Ishikawa (cell line): ENCODE results near the gene ARRB1.

Experiments used
- CEBPB ChIP-seq: IDR thresholded peaks from 2 replicates; pipeline ENCODE4 v1.6.1; 2012
- FOXM1 ChIP-seq: IDR thresholded peaks from 2 replicates; pipeline ENCODE4 v1.6.1; 2012; ENCODE audit warnings: low read depth, borderline replicate concordance
- MAX ChIP-seq: IDR thresholded peaks from 2 replicates; pipeline ENCODE4 v1.6.1; 2012
- NFIC ChIP-seq: IDR thresholded peaks from 2 replicates; pipeline ENCODE4 v1.6.1; 2012
- RAD21 ChIP-seq: IDR thresholded peaks from 2 replicates; pipeline ENCODE4 v1.6.1; 2012; ENCODE audit warnings: low read depth
- TAF1 ChIP-seq: IDR thresholded peaks from 2 replicates; pipeline ENCODE4 v1.6.1; 2012; ENCODE audit warnings: low read depth, mild to moderate bottlenecking
- TCF12 ChIP-seq: IDR thresholded peaks from 2 replicates; pipeline ENCODE4 v1.6.1; 2012; ENCODE audit warnings: low read depth
- YY1 ChIP-seq: IDR thresholded peaks from 2 replicates; pipeline ENCODE4 v1.6.1; 2012; ENCODE audit warnings: low read depth
- ZBTB7A ChIP-seq: IDR thresholded peaks from 2 replicates; pipeline ENCODE4 v1.6.1; 2012; ENCODE audit warnings: low read depth
- TF ChIP-seq, protein P1 (sequence below): IDR thresholded peaks from 2 replicates; pipeline ENCODE4 v1.6.1; 2012; ENCODE audit warnings: low read depth, mild to moderate bottlenecking

DNA sequence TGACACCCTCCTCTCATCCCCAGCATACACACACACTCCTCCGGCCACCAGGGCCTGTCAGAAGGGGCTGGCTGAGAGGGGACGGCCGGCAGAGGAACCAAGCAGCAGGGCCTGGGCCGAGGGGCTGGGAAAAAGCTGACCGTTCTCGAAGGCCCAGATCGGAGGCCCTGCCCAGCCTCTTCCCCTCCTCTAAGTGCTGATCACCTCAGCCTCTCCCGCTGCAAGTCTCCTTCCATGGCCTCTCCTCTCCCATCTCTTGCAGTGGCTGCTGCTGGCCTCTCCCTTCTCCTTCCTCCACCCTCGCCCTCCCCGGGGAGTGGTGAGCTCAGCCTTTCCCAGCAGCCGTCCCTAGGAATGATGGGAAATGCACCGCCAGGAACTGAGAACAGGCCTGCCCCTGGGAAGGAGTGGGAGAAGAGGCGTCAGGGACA is 39.6 kb downstream of the ARRB1 start:
- TF ChIP-seq MAX = no peak
- no peak for TF ChIP-seq YY1
- TF ChIP-seq ZBTB7A = no peak
- TF ChIP-seq TAF1 = no peak
- no peak for TF ChIP-seq NFIC
- TF ChIP-seq CEBPB = no peak
- TF ChIP-seq FOXM1 = no peak
- TF ChIP-seq, protein P1, sequence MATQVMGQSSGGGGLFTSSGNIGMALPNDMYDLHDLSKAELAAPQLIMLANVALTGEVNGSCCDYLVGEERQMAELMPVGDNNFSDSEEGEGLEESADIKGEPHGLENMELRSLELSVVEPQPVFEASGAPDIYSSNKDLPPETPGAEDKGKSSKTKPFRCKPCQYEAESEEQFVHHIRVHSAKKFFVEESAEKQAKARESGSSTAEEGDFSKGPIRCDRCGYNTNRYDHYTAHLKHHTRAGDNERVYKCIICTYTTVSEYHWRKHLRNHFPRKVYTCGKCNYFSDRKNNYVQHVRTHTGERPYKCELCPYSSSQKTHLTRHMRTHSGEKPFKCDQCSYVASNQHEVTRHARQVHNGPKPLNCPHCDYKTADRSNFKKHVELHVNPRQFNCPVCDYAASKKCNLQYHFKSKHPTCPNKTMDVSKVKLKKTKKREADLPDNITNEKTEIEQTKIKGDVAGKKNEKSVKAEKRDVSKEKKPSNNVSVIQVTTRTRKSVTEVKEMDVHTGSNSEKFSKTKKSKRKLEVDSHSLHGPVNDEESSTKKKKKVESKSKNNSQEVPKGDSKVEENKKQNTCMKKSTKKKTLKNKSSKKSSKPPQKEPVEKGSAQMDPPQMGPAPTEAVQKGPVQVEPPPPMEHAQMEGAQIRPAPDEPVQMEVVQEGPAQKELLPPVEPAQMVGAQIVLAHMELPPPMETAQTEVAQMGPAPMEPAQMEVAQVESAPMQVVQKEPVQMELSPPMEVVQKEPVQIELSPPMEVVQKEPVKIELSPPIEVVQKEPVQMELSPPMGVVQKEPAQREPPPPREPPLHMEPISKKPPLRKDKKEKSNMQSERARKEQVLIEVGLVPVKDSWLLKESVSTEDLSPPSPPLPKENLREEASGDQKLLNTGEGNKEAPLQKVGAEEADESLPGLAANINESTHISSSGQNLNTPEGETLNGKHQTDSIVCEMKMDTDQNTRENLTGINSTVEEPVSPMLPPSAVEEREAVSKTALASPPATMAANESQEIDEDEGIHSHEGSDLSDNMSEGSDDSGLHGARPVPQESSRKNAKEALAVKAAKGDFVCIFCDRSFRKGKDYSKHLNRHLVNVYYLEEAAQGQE = no peak
- no peak for TF ChIP-seq TCF12
- no peak for TF ChIP-seq RAD21
